Left ventricle myocardium inferior (tissue), 1 donor: Measurements from ENCODE around the gene RPLP2. TPM values are rescaled to one million over a fixed set of nuclear protein-coding genes. Genes with fewer than 3 reads are reported as not detected.

ENCODE experiments used
- DNase-seq: peaks from one replicate; pipeline ENCODE4 v3.0.0-alpha.2; 2020
- H3K27ac ChIP-seq: fragments of 200-600 bp; replicated peaks from 2 replicates; pipeline ENCODE4 v1.8.0; 2021
- H3K27me3 ChIP-seq: fragments of 200-600 bp; 2 replicates; pipeline ENCODE4 v1.8.0; 2021; ENCODE audit warnings: low read depth
- H3K36me3 ChIP-seq: fragments of 200-600 bp; 2 replicates; pipeline ENCODE4 v1.8.0; 2021
- H3K4me1 ChIP-seq: fragments of 200-600 bp; 2 replicates; pipeline ENCODE4 v1.8.0; 2021
- H3K4me3 ChIP-seq: fragments of 200-600 bp; 2 replicates; pipeline ENCODE4 v1.8.0; 2021; ENCODE audit warnings: mild to moderate bottlenecking, moderate library complexity
- H3K9me3 ChIP-seq: fragments of 200-600 bp; replicated peaks from 2 replicates; pipeline ENCODE4 v1.8.0; 2021
- intact Hi-C: fragments of 100-400 bp; cut with micrococcal nuclease; formaldehyde crosslinking; loops from one replicate; pipeline ENCODE4 v1.11.0; 2022
- long read RNA-seq: library from polyadenylated mRNA; unstranded; transcript quantifications from one replicate; pipeline ENCODE4 v2.0.0, GENCODE V29; 2021
- total RNA-seq: library from RNA; stranded (reverse); fragmentation: NEBNext Ultra II Directional; extraction: Animal tissue kit (Norgen Biotek cat#: 25700); gene quantifications from one replicate; pipeline ENCODE4 v1.2.1, GENCODE V29; 2021
- TF ChIP-seq, protein P1 (sequence below): fragments of 200-600 bp; IDR thresholded peaks from 2 replicates; pipeline ENCODE4 v1.8.0; 2021; ENCODE audit warnings: antibody characterized with exemption, mild to moderate bottlenecking, borderline replicate concordance
- donor health status: DM: no; HTN: yes; CAD: no; lungs with severe emphysema.

RPLP2 gene
- 871 TPM for total RNA-seq
- long read RNA-seq, transcript RPLP2-201 (5 exons, 781 nt): major isoform, 193 of 215 reads
- long read RNA-seq, transcript RPLP2-207 (4 exons, 637 nt): minor isoform, 11 of 215 reads
- long read RNA-seq, partial matches to known transcripts: 1 of 215 reads
- long read RNA-seq, other reads (novel, unspliced or antisense): 7 of 215 reads

DNA sequence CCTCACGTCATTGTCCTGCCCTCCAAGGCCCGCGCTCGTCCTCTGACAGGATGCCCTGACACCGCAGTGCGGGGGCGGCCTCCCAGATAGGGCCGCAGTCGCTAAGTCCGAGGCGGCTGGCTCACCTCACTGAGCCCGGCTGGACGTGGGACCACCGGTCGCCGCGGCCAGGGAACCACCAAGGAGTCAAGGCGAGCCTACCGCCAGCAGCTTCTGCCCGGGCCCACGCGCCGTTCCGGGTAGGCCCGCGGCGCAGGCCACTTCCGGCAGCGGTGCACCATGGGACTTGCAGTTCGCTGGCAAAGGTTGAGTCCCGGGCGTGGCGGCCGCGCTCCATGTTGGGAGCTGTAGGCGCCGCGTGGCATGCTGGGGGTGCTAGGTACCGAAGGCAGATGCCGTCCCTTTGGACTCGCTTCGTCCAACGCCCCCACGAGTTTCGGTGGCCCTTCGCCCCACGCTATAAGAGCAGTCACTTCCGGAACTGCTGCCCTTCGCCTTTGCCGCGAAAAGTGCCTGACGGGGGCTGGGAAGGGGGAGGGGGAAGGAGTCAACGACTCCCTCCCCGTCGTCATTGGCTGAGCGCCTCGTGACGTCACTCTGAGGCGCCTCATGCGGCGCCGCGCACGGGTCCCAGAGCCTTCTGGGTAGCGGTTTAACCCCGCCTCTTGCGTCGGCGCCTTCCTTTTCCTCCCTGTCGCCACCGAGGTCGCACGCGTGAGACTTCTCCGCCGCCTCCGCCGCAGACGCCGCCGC lies at the start of gene RPLP2:
TSS of gene RPLP2 (plus strand) at position 681 of the 753 bp plus-strand sequence. CDS start 268 bp downstream, outside the sequence.
- Histone ChIP-seq H3K4me1 (peaks cover 54% of the 10 kb centered on the region), H3K9me3 (no peaks in the 10 kb centered on the region), H3K27ac (peak within 1 kb of the TSS; percentile 98), H3K27me3 (no peaks in the 10 kb centered on the region), H3K36me3 (peaks cover 25% of the 10 kb centered on the region), H3K4me3 (peak within 1 kb of the TSS; percentile 99)
- peak; percentile 99 for DNase-seq
- intact Hi-C loops: no loop called here
- TF ChIP-seq, protein P1, sequence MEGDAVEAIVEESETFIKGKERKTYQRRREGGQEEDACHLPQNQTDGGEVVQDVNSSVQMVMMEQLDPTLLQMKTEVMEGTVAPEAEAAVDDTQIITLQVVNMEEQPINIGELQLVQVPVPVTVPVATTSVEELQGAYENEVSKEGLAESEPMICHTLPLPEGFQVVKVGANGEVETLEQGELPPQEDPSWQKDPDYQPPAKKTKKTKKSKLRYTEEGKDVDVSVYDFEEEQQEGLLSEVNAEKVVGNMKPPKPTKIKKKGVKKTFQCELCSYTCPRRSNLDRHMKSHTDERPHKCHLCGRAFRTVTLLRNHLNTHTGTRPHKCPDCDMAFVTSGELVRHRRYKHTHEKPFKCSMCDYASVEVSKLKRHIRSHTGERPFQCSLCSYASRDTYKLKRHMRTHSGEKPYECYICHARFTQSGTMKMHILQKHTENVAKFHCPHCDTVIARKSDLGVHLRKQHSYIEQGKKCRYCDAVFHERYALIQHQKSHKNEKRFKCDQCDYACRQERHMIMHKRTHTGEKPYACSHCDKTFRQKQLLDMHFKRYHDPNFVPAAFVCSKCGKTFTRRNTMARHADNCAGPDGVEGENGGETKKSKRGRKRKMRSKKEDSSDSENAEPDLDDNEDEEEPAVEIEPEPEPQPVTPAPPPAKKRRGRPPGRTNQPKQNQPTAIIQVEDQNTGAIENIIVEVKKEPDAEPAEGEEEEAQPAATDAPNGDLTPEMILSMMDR: no peak

DNA sequence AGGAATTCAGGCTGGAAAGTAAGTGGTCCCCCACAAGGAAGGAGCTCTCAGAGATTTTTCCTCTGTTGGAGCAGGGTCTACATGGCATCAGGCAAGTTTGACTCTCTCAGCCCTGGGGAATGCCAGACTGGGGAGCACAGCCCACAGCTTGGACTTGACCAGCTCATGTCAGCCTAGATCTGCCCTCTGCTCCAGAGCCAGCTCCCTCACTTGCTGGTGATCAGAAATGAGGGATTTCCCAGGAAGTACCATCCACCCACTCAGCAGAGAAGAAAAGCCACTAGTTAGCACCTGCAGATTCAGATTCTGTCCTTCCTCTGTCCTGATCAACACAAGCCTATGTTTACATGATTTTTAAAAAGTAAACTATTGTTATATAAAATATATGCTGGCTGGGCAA lies 49.5 kb upstream of the RPLP2 start:
- no peak overlapping the region for H3K4me3 ChIP-seq
- H3K9me3 ChIP-seq: no peaks in the 10 kb centered on the region
- TF ChIP-seq, protein P1: no peak
- intact Hi-C loops: no loop called here
- no peak for DNase-seq
- H3K36me3 ChIP-seq: peaks cover 87% of the 10 kb centered on the region
- no peaks in the 10 kb centered on the region for H3K27me3 ChIP-seq
- H3K4me1 ChIP-seq: no peaks in the 10 kb centered on the region
- no peak overlapping the region for H3K27ac ChIP-seq

DNA sequence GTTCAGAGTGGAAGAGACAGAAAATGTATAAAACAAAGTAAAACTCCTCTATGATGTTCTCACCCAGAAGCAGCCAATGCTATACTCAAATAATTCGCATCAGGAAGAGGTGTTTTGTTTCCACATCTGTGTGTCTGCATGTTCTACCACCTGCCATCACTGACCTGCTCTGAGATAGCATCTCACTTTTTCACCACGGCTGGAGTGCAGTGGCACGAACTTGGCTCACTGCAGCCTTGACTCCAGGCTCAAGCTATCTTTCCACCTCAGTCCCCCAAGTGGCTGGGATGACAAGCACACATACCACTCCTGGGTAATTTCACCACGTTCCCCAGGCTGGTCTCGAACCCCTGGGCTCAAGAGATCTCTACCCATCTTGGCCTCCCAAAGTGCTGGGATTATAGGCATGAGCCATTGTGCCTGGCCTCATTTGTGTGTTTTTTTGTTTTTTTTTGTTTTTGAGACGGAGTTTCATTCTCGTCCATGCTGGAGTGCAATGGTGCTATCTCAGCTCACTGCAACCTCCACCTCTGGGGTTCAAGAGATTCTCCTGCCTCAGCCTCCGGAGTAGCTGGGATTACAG lies 48.1 kb upstream of the RPLP2 start:
- Histone ChIP-seq H3K36me3 (peaks cover 87% of the 10 kb centered on the region), H3K4me3 (no peak overlapping the region), H3K9me3 (no peaks in the 10 kb centered on the region), H3K27me3 (no peaks in the 10 kb centered on the region), H3K4me1 (no peaks in the 10 kb centered on the region), H3K27ac (no peak overlapping the region)
- intact Hi-C loops: no loop called here
- TF ChIP-seq, protein P1: no peak
- no peak for DNase-seq

DNA sequence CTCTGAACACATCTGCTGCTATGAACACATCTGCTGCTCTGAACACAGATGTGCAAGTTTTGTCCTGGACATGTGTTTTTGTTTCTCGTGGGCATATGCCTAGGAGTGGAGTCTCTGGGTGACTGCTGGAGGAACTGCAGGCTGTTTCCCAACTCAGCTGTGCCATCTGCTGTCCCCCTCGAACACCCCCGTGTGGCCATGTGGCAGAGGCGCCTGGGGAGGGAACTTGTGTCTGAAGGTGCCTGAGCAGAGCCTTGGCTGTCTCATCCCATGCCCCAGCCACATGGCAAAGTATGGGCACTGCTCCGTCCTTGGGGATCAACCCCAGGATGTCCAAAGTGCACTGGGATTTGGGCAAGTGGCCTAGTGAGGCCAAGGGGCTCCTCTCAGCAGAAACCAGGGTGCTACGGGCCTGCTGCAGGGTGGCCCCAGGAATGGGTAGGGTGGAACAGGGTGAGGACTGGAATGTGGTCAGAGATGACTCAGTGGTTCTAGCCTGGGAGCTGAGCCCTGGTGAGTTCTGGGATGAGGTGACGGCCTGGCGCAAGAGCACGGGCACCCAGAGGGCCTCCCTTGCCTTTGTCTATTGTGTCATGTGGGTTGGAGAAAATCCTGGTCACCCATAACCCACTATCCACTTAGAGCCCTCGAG lies 47.2 kb upstream of the RPLP2 start:
- no peak for DNase-seq
- Histone ChIP-seq H3K4me1 (no peaks in the 10 kb centered on the region), H3K27me3 (no peaks in the 10 kb centered on the region), H3K4me3 (no peak overlapping the region), H3K27ac (no peak overlapping the region), H3K9me3 (no peaks in the 10 kb centered on the region), H3K36me3 (peaks cover 87% of the 10 kb centered on the region)
- TF ChIP-seq, protein P1: no peak
- intact Hi-C loops: no loop called here

DNA sequence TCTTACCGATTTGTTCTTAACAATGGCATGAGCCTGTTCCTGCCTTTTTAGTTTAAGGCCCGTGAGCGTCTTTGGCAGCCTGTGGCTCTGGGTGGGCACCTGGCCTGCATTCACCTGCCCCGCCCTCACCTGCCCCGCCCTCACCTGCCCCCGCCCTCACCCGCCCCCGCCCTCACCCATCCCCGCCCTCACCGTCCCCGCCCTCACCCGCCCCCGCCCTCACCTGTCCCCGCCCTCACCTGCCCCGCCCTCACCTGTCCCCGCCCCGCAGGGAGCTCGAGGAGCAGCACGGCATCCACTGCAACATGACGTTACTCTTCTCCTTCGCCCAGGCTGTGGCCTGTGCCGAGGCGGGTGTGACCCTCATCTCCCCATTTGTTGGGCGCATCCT lies 46.7 kb upstream of the RPLP2 start:
- H3K4me3 ChIP-seq: no peak overlapping the region
- DNase-seq: no peak
- no peaks in the 10 kb centered on the region for H3K27me3 ChIP-seq
- H3K9me3 ChIP-seq: no peaks in the 10 kb centered on the region
- TF ChIP-seq, protein P1: no peak
- intact Hi-C loops: no loop called here
- no peak overlapping the region for H3K27ac ChIP-seq
- H3K36me3 ChIP-seq: peaks cover 82% of the 10 kb centered on the region
- no peaks in the 10 kb centered on the region for H3K4me1 ChIP-seq
